ENCODE measurements around the gene GAB1. TPM values are rescaled to one million over a fixed set of nuclear protein-coding genes. Genes with fewer than 3 reads are reported as not detected.

The GAB1 gene
- total RNA-seq, 1 donor from 2014 or later, result 5.0 TPM

DNA sequence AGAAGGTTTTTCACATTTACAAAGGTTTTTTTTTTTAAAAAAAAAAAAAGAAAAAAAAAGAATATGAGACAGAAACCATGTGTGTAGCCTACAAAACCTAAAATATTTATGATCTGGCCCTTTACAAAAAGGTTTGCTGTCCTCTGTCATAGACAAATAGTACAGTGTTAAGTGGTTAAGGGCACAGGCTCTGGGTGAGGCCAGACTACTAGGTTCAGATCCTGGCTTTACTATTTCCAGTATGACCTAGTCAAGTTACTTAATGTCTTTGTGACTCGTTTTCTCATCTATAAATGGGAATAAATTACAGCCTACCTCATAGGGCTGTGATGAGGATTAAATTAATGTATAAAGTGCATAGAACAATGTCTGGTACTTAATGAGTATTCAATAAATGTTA lies 56.5 kb downstream of the GAB1 start:
- no peaks in the 10 kb centered on the region for H3K36me3 ChIP-seq (ENCODE audit: control insufficient read depth, insufficient read depth, low read length)
- no peaks in the 10 kb centered on the region for H3K27me3 ChIP-seq (ENCODE audit: control insufficient read depth, insufficient read depth, low read length)
- DNase-seq (ENCODE audit: low read depth) (no peak), FAIRE-seq (no peak)
- TF ChIP-seq, protein P1, sequence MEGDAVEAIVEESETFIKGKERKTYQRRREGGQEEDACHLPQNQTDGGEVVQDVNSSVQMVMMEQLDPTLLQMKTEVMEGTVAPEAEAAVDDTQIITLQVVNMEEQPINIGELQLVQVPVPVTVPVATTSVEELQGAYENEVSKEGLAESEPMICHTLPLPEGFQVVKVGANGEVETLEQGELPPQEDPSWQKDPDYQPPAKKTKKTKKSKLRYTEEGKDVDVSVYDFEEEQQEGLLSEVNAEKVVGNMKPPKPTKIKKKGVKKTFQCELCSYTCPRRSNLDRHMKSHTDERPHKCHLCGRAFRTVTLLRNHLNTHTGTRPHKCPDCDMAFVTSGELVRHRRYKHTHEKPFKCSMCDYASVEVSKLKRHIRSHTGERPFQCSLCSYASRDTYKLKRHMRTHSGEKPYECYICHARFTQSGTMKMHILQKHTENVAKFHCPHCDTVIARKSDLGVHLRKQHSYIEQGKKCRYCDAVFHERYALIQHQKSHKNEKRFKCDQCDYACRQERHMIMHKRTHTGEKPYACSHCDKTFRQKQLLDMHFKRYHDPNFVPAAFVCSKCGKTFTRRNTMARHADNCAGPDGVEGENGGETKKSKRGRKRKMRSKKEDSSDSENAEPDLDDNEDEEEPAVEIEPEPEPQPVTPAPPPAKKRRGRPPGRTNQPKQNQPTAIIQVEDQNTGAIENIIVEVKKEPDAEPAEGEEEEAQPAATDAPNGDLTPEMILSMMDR (IDR thresholded peaks at IDR 0.05; ENCODE audit: insufficient read depth, low read length, severe bottlenecking), result no peak
- no peak overlapping the region for H3K4me3 ChIP-seq (ENCODE audit: low read depth, low read length)

- Histone ChIP-seq H3K27me3 (ENCODE audit: control insufficient read depth, insufficient read depth, low read length) (no peaks in the 10 kb centered on the region), H3K4me3 (ENCODE audit: low read depth, low read length) (no peak overlapping the region), H3K36me3 (ENCODE audit: control insufficient read depth, insufficient read depth, low read length) (no peaks in the 10 kb centered on the region)
- TF ChIP-seq, protein P1 (IDR thresholded peaks at IDR 0.05; ENCODE audit: insufficient read depth, low read length, severe bottlenecking), result no peak
- FAIRE-seq, result no peak
- DNase-seq (ENCODE audit: low read depth), result no peak
These were observed 58.2 kb downstream of the GAB1 start for GRCh38 chr4:143394739-143395453.

- TF ChIP-seq, protein P1 (IDR thresholded peaks at IDR 0.05; ENCODE audit: insufficient read depth, low read length, severe bottlenecking), result no peak
- no peak overlapping the region for H3K4me3 ChIP-seq (ENCODE audit: low read depth, low read length)
- no peaks in the 10 kb centered on the region for H3K36me3 ChIP-seq (ENCODE audit: control insufficient read depth, insufficient read depth, low read length)
- H3K27me3 ChIP-seq (ENCODE audit: control insufficient read depth, insufficient read depth, low read length), result no peaks in the 10 kb centered on the region
- FAIRE-seq (no peak), DNase-seq (ENCODE audit: low read depth) (no peak)
These were observed 60.0 kb downstream of the GAB1 start for GRCh38 chr4:143396695-143397094.

GRCh38 chr4:143397335-143397734 lies 60.7 kb downstream of the GAB1 start:
- TF ChIP-seq, protein P1 (IDR thresholded peaks at IDR 0.05; ENCODE audit: insufficient read depth, low read length, severe bottlenecking), result no peak
- H3K4me3 ChIP-seq (ENCODE audit: low read depth, low read length), result no peak overlapping the region
- FAIRE-seq, result no peak
- no peaks in the 10 kb centered on the region for H3K27me3 ChIP-seq (ENCODE audit: control insufficient read depth, insufficient read depth, low read length)
- no peaks in the 10 kb centered on the region for H3K36me3 ChIP-seq (ENCODE audit: control insufficient read depth, insufficient read depth, low read length)
- no peak for DNase-seq (ENCODE audit: low read depth)

DNA sequence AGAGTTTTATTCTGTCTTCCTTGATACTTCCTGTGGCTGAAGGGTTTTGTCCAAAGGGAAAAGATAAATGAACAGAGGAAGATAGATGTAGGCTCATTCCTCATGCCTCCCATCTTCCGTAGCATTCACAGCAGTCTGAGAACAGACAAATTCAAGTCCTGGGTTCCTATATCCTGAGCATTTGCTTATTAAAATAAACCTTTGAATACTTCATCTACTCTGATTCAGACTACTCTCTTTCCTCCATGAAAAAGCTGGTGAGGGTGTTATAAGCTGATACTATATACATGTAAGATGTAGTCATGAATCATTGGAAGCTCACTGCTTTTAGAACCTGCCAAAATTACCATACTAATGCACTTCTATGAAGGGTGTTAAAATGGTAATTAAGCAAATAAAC lies 61.2 kb downstream of the GAB1 start:
- H3K4me3 ChIP-seq (ENCODE audit: low read depth, low read length), result no peak overlapping the region
- TF ChIP-seq, protein P1 (IDR thresholded peaks at IDR 0.05; ENCODE audit: insufficient read depth, low read length, severe bottlenecking), result no peak
- no peak for FAIRE-seq

More for the DNA sequence above, 61.2 kb downstream of the GAB1 start:
- no peaks in the 10 kb centered on the region for H3K36me3 ChIP-seq (ENCODE audit: control insufficient read depth, insufficient read depth, low read length)
- DNase-seq (ENCODE audit: low read depth), result no peak
- H3K27me3 ChIP-seq (ENCODE audit: control insufficient read depth, insufficient read depth, low read length), result no peaks in the 10 kb centered on the region

Measured in bronchial epithelial cell (primary cell).